Measurements from ENCODE around the gene PRAC1.

DNA sequence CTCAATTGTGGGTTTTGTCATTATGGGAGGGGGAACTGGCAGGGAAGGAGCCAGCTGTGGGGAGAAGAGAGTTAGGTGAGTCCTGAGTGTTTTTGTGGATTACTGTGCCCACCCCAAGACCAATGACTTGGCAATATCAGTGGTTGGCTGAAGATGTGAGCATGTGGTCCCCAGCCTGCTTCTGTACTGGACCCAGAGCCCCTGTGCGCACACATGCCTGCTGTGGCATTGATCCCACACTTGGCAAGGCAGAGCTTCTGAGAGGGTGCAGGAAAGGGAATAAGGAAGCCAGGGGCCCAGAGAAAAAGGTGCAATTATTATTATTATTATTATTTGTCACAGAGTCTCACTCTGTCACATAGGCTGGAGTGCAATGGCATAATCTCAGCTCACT lies 1.3 kb downstream of the PRAC1 start:
- TF ChIP-seq, protein P1, sequence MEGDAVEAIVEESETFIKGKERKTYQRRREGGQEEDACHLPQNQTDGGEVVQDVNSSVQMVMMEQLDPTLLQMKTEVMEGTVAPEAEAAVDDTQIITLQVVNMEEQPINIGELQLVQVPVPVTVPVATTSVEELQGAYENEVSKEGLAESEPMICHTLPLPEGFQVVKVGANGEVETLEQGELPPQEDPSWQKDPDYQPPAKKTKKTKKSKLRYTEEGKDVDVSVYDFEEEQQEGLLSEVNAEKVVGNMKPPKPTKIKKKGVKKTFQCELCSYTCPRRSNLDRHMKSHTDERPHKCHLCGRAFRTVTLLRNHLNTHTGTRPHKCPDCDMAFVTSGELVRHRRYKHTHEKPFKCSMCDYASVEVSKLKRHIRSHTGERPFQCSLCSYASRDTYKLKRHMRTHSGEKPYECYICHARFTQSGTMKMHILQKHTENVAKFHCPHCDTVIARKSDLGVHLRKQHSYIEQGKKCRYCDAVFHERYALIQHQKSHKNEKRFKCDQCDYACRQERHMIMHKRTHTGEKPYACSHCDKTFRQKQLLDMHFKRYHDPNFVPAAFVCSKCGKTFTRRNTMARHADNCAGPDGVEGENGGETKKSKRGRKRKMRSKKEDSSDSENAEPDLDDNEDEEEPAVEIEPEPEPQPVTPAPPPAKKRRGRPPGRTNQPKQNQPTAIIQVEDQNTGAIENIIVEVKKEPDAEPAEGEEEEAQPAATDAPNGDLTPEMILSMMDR (IDR thresholded peaks at IDR 0.05): no peak
- TF ChIP-seq POLR2A (IDR thresholded peaks at IDR 0.05) (no peak), EP300 (IDR thresholded peaks at IDR 0.05) (no peak)

Measured in tibial nerve (tissue), 4 donors.